ENCODE data around the gene GSE1. TPM values are rescaled to one million over a fixed set of nuclear protein-coding genes. Genes with fewer than 3 reads are reported as not detected.

GSE1 gene
- total RNA-seq, 6 donors from 2014 or later, result 80.2 to 332 (median 90.8) TPM

DNA sequence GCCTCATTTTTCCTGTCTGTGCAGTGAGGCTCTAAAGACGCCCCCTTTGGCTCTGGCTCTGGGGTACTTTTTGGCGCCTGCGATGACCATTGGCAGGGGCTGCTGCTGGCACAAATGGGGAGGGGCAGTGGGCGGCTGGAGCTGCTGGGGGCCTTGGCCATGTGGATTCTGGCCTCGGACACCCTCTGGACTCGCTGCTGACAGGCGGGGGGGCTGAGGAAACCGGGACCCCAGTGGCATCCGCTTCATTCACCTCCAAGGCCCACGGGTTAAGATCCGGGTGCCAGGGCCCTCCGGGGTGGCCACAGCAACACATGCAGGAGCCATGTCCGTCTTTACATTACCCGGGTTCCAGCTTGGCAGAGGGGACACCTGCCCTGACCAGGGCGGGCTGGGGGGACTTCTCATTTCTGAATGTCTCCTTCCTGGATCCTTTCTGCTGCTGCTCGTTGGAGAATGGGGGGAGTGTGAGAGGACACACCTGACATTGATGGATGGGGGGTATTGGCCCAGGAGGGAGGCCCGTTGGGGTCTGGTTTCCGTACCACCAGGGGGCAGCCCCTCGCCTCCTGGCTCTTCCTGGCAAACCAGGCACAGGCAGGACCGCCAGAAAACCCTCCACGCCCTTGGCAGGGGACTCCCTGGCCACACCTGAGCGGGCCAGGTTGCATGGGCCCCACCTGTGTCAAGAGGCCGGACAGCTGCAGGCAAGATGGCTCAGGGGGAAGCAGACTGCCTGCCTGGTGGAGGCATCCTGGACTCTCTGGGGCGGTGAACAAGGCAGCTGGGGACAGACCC, 21.8 kb downstream of the GSE1 start:
- Histone ChIP-seq H3K9me3 (peaks cover 0 to 4% (median under 1%) of the 10 kb centered on the region in 4 donors), H3K27me3 (no peaks in the 10 kb centered on the region), H3K27ac (no peak overlapping the region), H3K36me3 (peaks cover 3 to 35% (median 19%) of the 10 kb centered on the region in 4 donors), H3K4me1 (peaks cover 13 to 67% (median 19%) of the 10 kb centered on the region in 4 donors), H3K4me3 (no peak overlapping the region)
- ATAC-seq (ENCODE audit: low FRiP score in 2 of 2) (no peak), DNase-seq (peak in 1 of 2 donors; percentile 68)
- WGBS, 2 donors, result 84 to 88% methylated on average over 8 to 23 of the region's 24 CpGs
- TF ChIP-seq POLR2AphosphoS5 (IDR thresholded peaks at IDR 0.05) (no peak), POLR2A (IDR thresholded peaks at IDR 0.05) (no peak), EP300 (IDR thresholded peaks at IDR 0.05) (no peak)
- TF ChIP-seq, protein P1, sequence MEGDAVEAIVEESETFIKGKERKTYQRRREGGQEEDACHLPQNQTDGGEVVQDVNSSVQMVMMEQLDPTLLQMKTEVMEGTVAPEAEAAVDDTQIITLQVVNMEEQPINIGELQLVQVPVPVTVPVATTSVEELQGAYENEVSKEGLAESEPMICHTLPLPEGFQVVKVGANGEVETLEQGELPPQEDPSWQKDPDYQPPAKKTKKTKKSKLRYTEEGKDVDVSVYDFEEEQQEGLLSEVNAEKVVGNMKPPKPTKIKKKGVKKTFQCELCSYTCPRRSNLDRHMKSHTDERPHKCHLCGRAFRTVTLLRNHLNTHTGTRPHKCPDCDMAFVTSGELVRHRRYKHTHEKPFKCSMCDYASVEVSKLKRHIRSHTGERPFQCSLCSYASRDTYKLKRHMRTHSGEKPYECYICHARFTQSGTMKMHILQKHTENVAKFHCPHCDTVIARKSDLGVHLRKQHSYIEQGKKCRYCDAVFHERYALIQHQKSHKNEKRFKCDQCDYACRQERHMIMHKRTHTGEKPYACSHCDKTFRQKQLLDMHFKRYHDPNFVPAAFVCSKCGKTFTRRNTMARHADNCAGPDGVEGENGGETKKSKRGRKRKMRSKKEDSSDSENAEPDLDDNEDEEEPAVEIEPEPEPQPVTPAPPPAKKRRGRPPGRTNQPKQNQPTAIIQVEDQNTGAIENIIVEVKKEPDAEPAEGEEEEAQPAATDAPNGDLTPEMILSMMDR (IDR thresholded peaks at IDR 0.05), result no peak

GRCh38 chr16:85635545-85636140, 22.5 kb downstream of the GSE1 start:
- no peak for TF ChIP-seq EP300 (IDR thresholded peaks at IDR 0.05)
- TF ChIP-seq POLR2A (IDR thresholded peaks at IDR 0.05), result no peak
- TF ChIP-seq POLR2AphosphoS5 (IDR thresholded peaks at IDR 0.05), result no peak
- TF ChIP-seq, protein P1 (IDR thresholded peaks at IDR 0.05), result no peak
- peak in 1 of 2 donors; percentile 85 for DNase-seq
- no peaks in the 10 kb centered on the region for H3K9me3 ChIP-seq
- no peak overlapping the region for H3K4me3 ChIP-seq
- WGBS, 2 donors, result 61 to 72% methylated on average over 3 to 26 of the region's 26 CpGs
- no peak overlapping the region for H3K27ac ChIP-seq
- no peak for ATAC-seq (ENCODE audit: low FRiP score in 2 of 2)
- no peaks in the 10 kb centered on the region for H3K27me3 ChIP-seq
- H3K36me3 ChIP-seq, result peaks cover 3 to 40% (median 20%) of the 10 kb centered on the region in 4 donors
- H3K4me1 ChIP-seq, result peaks cover 13 to 74% (median 19%) of the 10 kb centered on the region in 4 donors

DNA sequence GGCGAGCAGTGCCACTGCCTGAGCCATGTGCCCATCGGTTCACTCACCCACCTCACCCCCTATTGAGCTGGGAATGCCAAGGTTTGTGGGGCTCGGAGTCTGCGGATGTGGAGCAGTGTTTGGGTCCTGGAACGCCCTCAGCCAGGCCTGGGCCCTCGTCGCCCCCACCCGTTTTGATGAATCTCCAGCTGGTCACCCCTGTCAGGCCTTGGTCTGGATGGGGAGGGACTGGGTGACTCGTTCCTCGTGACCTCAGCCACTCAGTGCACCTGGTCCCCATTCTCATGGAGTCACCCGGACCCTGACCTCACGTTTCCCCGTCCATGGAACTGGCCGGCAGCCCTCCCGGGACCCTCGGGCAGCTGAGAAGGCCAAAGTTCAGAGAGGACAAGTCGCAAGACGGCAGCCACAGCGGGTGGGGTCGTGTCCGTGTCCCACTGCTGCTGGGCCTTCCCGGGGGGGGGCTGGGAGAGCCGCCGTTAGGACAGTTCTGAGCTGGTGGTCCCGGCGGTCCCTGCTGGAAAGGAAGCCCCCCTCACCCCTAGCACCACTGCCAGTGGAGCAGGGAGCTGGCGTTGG, 23.2 kb downstream of the GSE1 start:
- no peak overlapping the region for H3K27ac ChIP-seq
- H3K27me3 ChIP-seq, result no peaks in the 10 kb centered on the region
- DNase-seq (peak in 1 of 2 donors; percentile 79), ATAC-seq (ENCODE audit: low FRiP score in 2 of 2) (no peak)
- peaks cover 3 to 45% (median 24%) of the 10 kb centered on the region in 4 donors for H3K36me3 ChIP-seq
- TF ChIP-seq POLR2AphosphoS5 (IDR thresholded peaks at IDR 0.05) (no peak), EP300 (IDR thresholded peaks at IDR 0.05) (no peak), POLR2A (IDR thresholded peaks at IDR 0.05) (no peak)
- TF ChIP-seq, protein P1 (IDR thresholded peaks at IDR 0.05), result no peak
- no peaks in the 10 kb centered on the region for H3K9me3 ChIP-seq
- WGBS, 2 donors, result 91 to 94% methylated on average over 9 to 23 of the region's 27 CpGs
- H3K4me1 ChIP-seq, result peaks cover 12 to 77% (median 21%) of the 10 kb centered on the region in 4 donors
- no peak overlapping the region for H3K4me3 ChIP-seq

GRCh38 chr16:85637061-85637807, 24.1 kb downstream of the GSE1 start:
- TF ChIP-seq POLR2AphosphoS5 (IDR thresholded peaks at IDR 0.05) (no peak), EP300 (IDR thresholded peaks at IDR 0.05) (no peak), POLR2A (IDR thresholded peaks at IDR 0.05) (no peak)
- TF ChIP-seq, protein P1 (IDR thresholded peaks at IDR 0.05), result no peak
- Histone ChIP-seq H3K9me3 (no peaks in the 10 kb centered on the region), H3K27ac (peak overlapping the region in 1 of 4 donors; percentile 50), H3K4me1 (peaks cover 14 to 80% (median 28%) of the 10 kb centered on the region in 4 donors), H3K4me3 (no peak overlapping the region), H3K36me3 (peaks cover 3 to 45% (median 24%) of the 10 kb centered on the region in 4 donors), H3K27me3 (no peaks in the 10 kb centered on the region)
- ATAC-seq (ENCODE audit: low FRiP score in 2 of 2) (no peak), DNase-seq (peak in 1 of 2 donors; percentile 79)
- WGBS, 2 donors, result 87 to 90% methylated on average over 18 to 33 of the region's 36 CpGs
